BLaER1 (cell line): ENCODE results near the gene TMEM14B.
"Not testable (repeated sequence)": the region's sequence is repeated elsewhere in the genome, so short reads cannot be mapped to it uniquely, and the experiment has no call there.

Experiments
- H3K27ac ChIP-seq: shearing (Covaris generic); formaldehyde crosslinking; 2 replicates; pipeline ENCODE4 v1.8.1; 2022
- H3K27me3 ChIP-seq: shearing (Covaris generic); formaldehyde crosslinking; 2 replicates; pipeline ENCODE4 v1.8.1; 2022
- H3K36me3 ChIP-seq: shearing (Covaris generic); formaldehyde crosslinking; 2 replicates; pipeline ENCODE4 v1.8.1; 2022
- H3K4me1 ChIP-seq: shearing (Covaris generic); formaldehyde crosslinking; 2 replicates; pipeline ENCODE4 v1.8.1; 2022
- H3K4me2 ChIP-seq: shearing (Covaris generic); formaldehyde crosslinking; 2 replicates; pipeline ENCODE4 v1.8.1; 2022
- H3K4me3 ChIP-seq: shearing (Covaris generic); formaldehyde crosslinking; 2 replicates; pipeline ENCODE4 v1.8.1; 2022
- H3K9ac ChIP-seq: shearing (Covaris generic); formaldehyde crosslinking; 2 replicates; pipeline ENCODE4 v1.8.1; 2022
- H3K9me3 ChIP-seq: shearing (Covaris generic); formaldehyde crosslinking; 2 replicates; pipeline ENCODE4 v1.8.1; 2022
- H4K20me1 ChIP-seq: shearing (Covaris generic); formaldehyde crosslinking; 2 replicates; pipeline ENCODE4 v1.8.1; 2022
- Cebpa-rat ChIP-seq: shearing (Covaris generic); IDR thresholded peaks from 2 replicates; pipeline ENCODE4 v1.8.1; 2022

Gene TMEM14B

DNA sequence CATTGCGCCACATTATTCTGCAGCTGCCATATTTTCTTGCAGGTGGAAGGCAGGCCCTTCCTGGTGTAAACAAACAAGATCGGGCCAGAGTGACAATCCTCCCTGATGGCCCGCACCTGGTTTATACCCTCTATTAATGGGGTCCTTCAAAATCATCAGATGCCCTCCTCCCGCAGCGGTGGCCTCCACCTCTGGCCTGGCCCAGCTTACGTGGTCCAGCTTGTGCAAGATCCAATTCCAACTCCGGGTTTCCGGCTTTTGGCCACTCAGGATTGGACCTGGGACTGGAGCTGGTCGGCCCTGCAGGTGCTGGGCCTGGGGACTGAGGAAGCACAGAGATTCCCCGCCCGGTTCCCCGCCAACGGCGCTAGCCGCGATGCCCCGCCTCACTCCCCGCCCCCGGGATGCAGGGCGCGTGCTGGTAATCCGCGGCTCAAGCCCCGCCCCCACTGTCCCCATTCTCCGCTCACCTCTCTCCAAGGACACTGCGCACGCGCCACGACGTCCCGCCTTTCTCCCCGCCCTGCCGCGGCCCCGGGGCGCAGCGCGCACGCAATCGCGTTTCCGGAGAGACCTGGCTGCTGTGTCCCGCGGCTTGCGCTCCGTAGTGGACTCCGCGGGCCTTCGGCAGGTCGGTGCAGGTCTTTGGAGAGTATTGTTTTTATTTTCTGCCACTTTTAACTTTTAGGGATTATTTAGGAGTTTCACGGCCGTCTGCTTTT is at the start of gene TMEM14B:
TSS of gene TMEM14B (plus strand) at position 555 of the 722 bp plus-strand sequence. CDS start 1,441 bp downstream, outside the sequence.
- Histone ChIP-seq H3K27ac (peak within 1 kb of the TSS; percentile 88), H3K9ac (peak within 1 kb of the TSS; percentile 88), H3K4me1 (peaks cover 30% of the 10 kb centered on the region), H4K20me1 (peaks cover 36% of the 10 kb centered on the region; the same call in 1 of the 2 replicates), H3K9me3 (no peaks in the 10 kb centered on the region), H3K27me3 (no peaks in the 10 kb centered on the region), H3K4me2 (peak within 1 kb of the TSS; percentile 95), H3K4me3 (peak within 1 kb of the TSS; percentile 76), H3K36me3 (peaks cover 34% of the 10 kb centered on the region)
- TF ChIP-seq Cebpa-rat: no peak

DNA sequence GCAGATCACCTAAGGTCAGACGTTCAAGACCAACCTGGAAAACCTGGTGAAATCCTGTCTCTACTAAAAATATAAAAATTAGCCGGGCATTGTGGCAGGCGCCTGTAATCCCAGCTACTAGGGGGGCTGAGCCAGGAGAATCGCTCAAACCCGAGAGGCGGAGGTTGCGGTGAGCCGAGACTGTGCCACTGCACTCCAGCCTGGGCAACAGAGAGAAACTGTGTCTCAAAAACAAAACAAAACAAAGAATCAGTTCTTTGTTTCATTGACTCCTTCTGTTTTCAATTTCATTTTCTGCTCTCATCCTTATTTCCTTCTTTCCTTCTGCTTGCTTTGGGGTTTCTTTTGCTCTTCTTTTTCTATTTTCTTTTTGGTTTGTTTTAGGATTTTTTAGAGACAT is 33.6 kb upstream of the TMEM14B start:
- Histone ChIP-seq H3K36me3 (peaks cover 18% of the 10 kb centered on the region), H3K27me3 (no peaks in the 10 kb centered on the region), H3K9me3 (peaks cover 14% of the 10 kb centered on the region), H3K9ac (no peak overlapping the region), H3K4me3 (no peak overlapping the region), H3K4me1 (no peaks in the 10 kb centered on the region), H3K27ac (no peak overlapping the region), H3K4me2 (no peak overlapping the region), H4K20me1 (no peaks in the 10 kb centered on the region)
- no peak for TF ChIP-seq Cebpa-rat

DNA sequence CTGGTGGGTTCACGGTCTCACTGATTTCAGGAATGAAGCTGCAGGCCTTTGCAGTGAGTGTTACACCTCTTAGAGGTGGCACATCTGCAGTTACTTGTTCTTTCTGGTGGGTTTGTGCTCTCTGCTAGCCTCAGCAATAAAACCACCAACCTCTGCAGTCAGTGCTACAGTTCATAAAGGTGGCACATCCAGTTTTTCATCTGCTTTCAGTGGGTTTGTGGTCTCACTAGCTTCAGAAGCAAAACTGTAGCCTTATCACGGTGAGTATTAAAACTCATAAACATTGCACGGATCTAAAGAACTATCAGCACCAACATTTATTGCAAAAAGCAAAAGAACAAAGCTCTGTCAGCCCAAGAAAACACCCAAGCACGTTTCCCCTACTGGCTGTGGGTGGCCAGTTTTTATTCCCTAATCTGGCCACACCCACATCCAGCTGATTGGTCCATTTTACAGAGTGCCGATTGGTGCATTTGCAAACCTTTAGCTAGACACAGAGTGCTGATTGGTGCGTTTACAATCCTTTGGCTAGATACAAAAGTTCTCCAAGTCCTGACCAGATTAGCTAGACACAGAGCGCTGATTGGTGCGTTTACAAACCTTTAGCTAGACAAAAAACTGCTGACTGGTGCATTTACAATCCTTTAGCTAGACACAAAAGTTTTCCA is 28.2 kb upstream of the TMEM14B start:
- peaks cover 30% of the 10 kb centered on the region for H3K9me3 ChIP-seq
- H3K27me3 ChIP-seq: no peaks in the 10 kb centered on the region
- H3K4me2 ChIP-seq: peak overlapping the region; percentile 91
- H3K9ac ChIP-seq: no peak overlapping the region; the same call in 1 of the 2 replicates
- H3K4me3 ChIP-seq: peak overlapping the region; percentile 74
- TF ChIP-seq Cebpa-rat: no peak
- H4K20me1 ChIP-seq: no peaks in the 10 kb centered on the region
- no peaks in the 10 kb centered on the region for H3K36me3 ChIP-seq
- peaks cover 39% of the 10 kb centered on the region for H3K4me1 ChIP-seq
- H3K27ac ChIP-seq: peak overlapping the region; percentile 81; the same call in 1 of the 2 replicates

DNA sequence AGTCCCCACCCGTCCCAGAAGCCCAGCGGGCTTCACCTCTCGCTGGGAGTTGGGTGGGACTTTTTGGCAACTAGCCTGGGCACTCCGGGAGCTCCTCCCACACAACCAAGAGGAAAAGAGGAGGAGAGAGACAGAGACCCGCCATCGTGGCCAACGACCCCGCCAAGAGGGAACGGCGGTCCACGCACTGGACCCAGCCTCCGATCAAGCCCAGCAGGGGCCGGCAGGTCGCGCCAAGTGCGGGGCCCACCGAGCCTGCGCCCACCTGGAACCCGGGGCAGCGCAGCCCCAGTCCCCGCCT is 27.7 kb upstream of the TMEM14B start:
- H3K4me3 ChIP-seq: peak overlapping the region; percentile 74
- no peak for TF ChIP-seq Cebpa-rat
- no peaks in the 10 kb centered on the region for H3K27me3 ChIP-seq
- no peaks in the 10 kb centered on the region for H4K20me1 ChIP-seq
- H3K4me2 ChIP-seq: peak overlapping the region; percentile 91
- H3K27ac ChIP-seq: peak overlapping the region; percentile 81
- peaks cover 30% of the 10 kb centered on the region for H3K9me3 ChIP-seq
- peak overlapping the region; percentile 79 for H3K9ac ChIP-seq
- H3K36me3 ChIP-seq: peaks cover 2% of the 10 kb centered on the region; the same call in 1 of the 2 replicates
- peaks cover 44% of the 10 kb centered on the region for H3K4me1 ChIP-seq

DNA sequence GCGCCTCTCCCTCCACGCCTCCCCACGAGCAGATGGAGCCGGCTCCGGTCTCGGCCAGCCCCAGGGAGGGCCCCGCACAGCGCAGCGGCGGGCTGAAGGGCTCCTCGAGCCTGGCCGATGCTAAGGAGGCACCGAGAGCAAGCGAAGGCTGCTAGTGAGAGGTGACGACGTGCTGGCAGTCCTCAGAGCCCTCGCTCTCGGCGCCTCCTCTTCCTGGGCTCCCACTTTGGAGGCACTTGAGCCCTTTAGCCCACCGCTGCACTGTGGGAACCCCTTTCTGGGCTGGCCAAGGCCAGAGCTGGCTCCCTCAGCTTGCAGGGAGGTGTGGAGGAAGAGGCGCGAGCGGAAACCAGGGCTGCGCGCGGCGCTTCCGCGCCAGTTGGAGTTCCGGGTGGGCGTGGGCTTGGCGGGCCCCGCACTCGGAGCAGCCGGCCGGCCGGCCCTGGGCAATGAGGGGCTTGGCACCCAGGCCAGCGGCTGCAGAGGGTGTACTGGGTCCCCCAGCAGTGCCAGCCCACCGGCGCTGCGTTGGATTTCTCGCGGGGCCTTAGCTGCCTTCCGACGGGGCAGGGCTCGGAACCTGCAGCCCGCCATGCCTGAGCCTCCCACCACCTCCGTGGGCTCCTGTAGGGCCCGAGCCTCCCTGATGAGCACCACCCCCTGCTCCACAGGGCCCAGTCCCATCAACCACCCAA is 27.2 kb upstream of the TMEM14B start:
- H3K9ac ChIP-seq: peak overlapping the region; percentile 79
- no peaks in the 10 kb centered on the region for H4K20me1 ChIP-seq
- peaks cover 45% of the 10 kb centered on the region for H3K4me1 ChIP-seq
- H3K27me3 ChIP-seq: no peaks in the 10 kb centered on the region
- H3K27ac ChIP-seq: peak overlapping the region; percentile 81
- TF ChIP-seq Cebpa-rat: no peak
- peak overlapping the region; percentile 74 for H3K4me3 ChIP-seq
- H3K4me2 ChIP-seq: peak overlapping the region; percentile 91
- H3K9me3 ChIP-seq: peaks cover 30% of the 10 kb centered on the region
- peaks cover 7% of the 10 kb centered on the region; the same call in 1 of the 2 replicates for H3K36me3 ChIP-seq

DNA sequence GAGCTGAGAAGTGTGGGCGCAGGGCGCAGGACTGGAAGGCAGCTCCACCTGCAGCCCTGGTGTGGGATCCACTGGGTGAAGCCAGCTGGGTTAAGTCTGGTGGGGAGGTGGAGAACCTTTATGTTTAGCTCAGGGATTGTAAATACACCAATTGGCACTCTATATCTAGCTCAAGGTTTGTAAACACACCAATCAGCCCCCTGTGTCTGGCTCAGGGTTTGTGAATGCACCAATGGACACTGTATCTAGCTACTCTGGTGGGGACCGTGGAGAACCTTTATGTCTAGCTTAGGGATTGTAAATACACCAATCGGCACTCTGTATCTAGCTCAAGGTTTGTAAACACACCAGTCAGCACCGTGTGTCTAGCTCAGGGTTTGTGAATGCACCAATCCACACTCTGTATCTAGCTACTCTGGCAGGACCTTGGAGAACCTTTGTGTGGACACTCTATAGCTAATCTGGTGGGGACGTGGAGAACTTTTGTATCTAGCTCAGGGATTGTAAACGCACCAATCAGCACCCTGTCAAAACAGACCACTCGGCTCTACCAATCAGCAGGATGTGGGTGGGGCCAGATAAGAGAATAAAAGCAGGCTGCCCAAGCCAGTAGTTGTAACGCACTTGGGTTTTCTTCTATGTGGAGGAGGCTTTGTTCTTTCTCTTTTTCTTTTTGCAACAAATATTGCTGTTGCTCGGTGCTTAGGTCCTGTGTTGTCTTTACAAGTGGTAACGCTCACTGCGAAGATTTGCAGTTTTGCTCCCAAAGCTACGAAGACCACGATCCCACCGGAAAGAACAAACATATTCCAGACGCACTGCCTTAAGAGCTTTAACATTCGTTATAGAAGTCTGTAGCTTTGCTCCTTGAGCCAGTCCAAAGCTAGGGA is 26.4 kb upstream of the TMEM14B start:
- Histone ChIP-seq H3K4me2 (peak overlapping the region; percentile 91), H3K4me3 (peak overlapping the region; percentile 74), H3K36me3 (peaks cover 15% of the 10 kb centered on the region; the same call in 1 of the 2 replicates), H3K27ac (peak overlapping the region; percentile 81), H3K4me1 (peaks cover 45% of the 10 kb centered on the region), H3K9me3 (peaks cover 30% of the 10 kb centered on the region), H3K9ac (peak overlapping the region; percentile 79)
- not testable (repeated sequence) for H4K20me1 ChIP-seq, H3K27me3 ChIP-seq

DNA sequence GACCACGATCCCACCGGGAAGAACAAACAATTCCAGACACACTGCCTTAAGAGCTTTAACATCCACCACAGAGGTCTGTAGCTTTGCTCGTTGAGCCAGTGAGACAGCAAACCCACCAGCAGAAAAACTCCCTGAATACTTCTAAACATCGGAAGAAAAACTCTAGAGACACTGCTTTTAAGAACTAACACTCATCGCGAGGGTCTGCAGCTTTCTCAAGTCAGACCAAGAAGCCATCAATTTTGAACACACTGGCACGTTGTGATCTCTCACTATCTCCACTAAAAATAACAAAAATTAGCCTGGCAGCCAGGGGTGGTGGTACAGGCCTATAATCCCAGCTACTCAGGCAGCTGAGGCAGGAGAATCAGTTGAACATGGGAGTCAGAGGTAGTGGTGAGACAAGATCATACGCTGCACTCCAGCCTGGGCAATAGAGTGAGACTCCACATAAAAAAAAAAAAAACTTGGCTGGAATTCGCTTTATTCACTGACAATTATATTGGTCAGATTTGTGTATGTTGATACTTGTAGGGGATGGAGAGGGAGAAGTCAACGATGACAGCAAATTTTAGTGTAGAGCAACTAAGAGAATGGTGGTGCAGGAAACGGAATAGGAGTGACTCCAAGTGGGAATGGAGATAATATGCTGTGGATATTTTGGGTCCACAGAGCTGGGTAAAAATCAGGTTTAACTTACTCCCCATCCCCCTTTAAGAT is 25.6 kb upstream of the TMEM14B start:
- TF ChIP-seq Cebpa-rat: no peak
- Histone ChIP-seq H3K4me3 (peak overlapping the region; percentile 77), H3K9me3 (peaks cover 30% of the 10 kb centered on the region), H3K27ac (peak overlapping the region; percentile 79; the same call in 1 of the 2 replicates), H3K4me2 (peak overlapping the region; percentile 90), H4K20me1 (no peaks in the 10 kb centered on the region), H3K27me3 (no peaks in the 10 kb centered on the region), H3K36me3 (peaks cover 20% of the 10 kb centered on the region; the same call in 1 of the 2 replicates), H3K9ac (peak overlapping the region; percentile 85), H3K4me1 (peaks cover 45% of the 10 kb centered on the region)

DNA sequence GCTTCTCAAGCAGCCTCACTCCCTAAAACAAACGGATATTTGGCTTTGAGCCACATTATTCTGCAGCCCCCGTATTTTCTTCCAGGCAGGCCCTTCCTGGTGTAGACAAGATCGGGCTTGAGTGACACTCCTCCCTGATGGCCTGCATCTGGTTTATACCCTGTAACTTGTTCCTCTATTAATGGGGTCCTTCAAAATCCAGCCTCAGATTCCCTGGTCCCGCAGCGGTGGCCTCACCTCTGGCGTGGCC is 25.1 kb upstream of the TMEM14B start:
- H3K9ac ChIP-seq: peak overlapping the region; percentile 85
- H3K27me3 ChIP-seq: no peaks in the 10 kb centered on the region
- peak overlapping the region; percentile 77 for H3K4me3 ChIP-seq
- no peak for TF ChIP-seq Cebpa-rat
- peaks cover 20% of the 10 kb centered on the region; the same call in 1 of the 2 replicates for H3K36me3 ChIP-seq
- peaks cover 30% of the 10 kb centered on the region for H3K9me3 ChIP-seq
- H3K27ac ChIP-seq: peak overlapping the region; percentile 79
- no peaks in the 10 kb centered on the region for H4K20me1 ChIP-seq
- peaks cover 45% of the 10 kb centered on the region for H3K4me1 ChIP-seq
- H3K4me2 ChIP-seq: peak overlapping the region; percentile 90
